Measurements from ENCODE around the gene SND1.
"Not testable (repeated sequence)": the region's sequence is repeated elsewhere in the genome, so short reads cannot be mapped to it uniquely, and the experiment has no call there.

The SND1 gene

GRCh38 chr7:127896659-127897058 is 244.7 kb downstream of the SND1 start:
- no peak for DNase-seq

- no peak for DNase-seq
Observed at GRCh38 chr7:127897704-127898454, 245.9 kb downstream of the SND1 start.

GRCh38 chr7:127899411-127899810 is 247.4 kb downstream of the SND1 start:
- no peak for DNase-seq

- no peak for DNase-seq
Observed at GRCh38 chr7:127900141-127900540, 248.1 kb downstream of the SND1 start.

- no peak for DNase-seq
Observed at GRCh38 chr7:127900732-127901685, 249.0 kb downstream of the SND1 start.

- no peak for DNase-seq
Observed at GRCh38 chr7:127901895-127902703, 250.1 kb downstream of the SND1 start.

GRCh38 chr7:127902753-127903152 is 250.8 kb downstream of the SND1 start:
- DNase-seq, result not testable (repeated sequence)

- DNase-seq, result no peak
Observed at GRCh38 chr7:127903892-127904669, 252.1 kb downstream of the SND1 start.

- DNase-seq, result no peak
Observed at GRCh38 chr7:127904670-127904985, 252.6 kb downstream of the SND1 start.

GRCh38 chr7:127905021-127905420 is 253.0 kb downstream of the SND1 start:
- no peak for DNase-seq

GRCh38 chr7:127905491-127906330 is 253.7 kb downstream of the SND1 start:
- no peak for DNase-seq

- no peak for DNase-seq
Observed at GRCh38 chr7:127907110-127908040, 255.4 kb downstream of the SND1 start.

- DNase-seq, result no peak
Observed at GRCh38 chr7:127908430-127909258, 256.6 kb downstream of the SND1 start.

- no peak for DNase-seq
Observed at GRCh38 chr7:127909424-127910152, 257.6 kb downstream of the SND1 start.

- no peak for DNase-seq
Observed at GRCh38 chr7:127910670-127911069, 258.7 kb downstream of the SND1 start.

- DNase-seq, result no peak
Observed at GRCh38 chr7:127911968-127912511, 260.0 kb downstream of the SND1 start.

GRCh38 chr7:127912901-127913300 is 260.9 kb downstream of the SND1 start:
- DNase-seq, result no peak

GRCh38 chr7:127913686-127914085 is 261.7 kb downstream of the SND1 start:
- no peak for DNase-seq

Data from GOT3 (cell line).